T-helper 2 cell treated with Interferon-gamma antibody and Interleukin-4, amounts not matched to agents 100 ng/mL and 5 ng/mL, for 36 hours (primary cell): ENCODE data around the gene RNASET2. TPM values are rescaled to one million over a fixed set of nuclear protein-coding genes. Genes with fewer than 3 reads are reported as not detected.
"Not testable (repeated sequence)": the region's sequence is repeated elsewhere in the genome, so short reads cannot be mapped to it uniquely, and the experiment has no call there.

Experiments used
- intact Hi-C: fragments of 100-400 bp; cut with micrococcal nuclease; formaldehyde crosslinking; loops from one replicate; pipeline ENCODE4 v1.15.1; 2023
- total RNA-seq: library from RNA; stranded (reverse); gene quantifications from 2 replicates; pipeline ENCODE4 v1.2.3, GENCODE V29; 2022

The RNASET2 gene
- total RNA-seq, 1 donor from 2014 or later: 114 TPM

- intact Hi-C loops: no loop called here
Measured at GRCh38 chr6:166929542-166930189, 26.7 kb downstream of the RNASET2 start.

- intact Hi-C loops: no loop called here
Measured at GRCh38 chr6:166928644-166929541, 27.5 kb downstream of the RNASET2 start.

GRCh38 chr6:166927935-166928643, 28.3 kb downstream of the RNASET2 start:
- intact Hi-C loops: no loop called here

- intact Hi-C loops: no loop called here
Measured at GRCh38 chr6:166927240-166927934, 29.0 kb downstream of the RNASET2 start.

DNA sequence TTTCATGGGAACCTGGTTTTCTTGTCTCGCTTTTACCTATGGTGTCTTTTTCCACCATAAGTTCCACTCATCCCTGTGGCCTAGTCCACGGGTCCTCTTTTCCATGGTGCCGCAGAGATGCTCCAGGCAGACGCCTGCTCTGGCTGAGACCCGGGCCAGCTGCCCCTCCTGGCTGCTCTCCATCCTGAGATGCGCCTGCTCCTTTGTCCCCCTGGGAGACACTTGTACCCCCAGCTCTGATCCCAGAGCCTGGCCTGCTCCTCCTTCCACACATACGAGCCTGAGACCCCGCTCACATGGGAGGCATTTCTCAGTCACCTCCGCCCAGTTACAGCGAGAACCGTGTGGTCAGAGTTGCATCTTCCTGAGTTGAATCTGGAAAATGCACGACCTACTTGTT, 29.6 kb downstream of the RNASET2 start:
- intact Hi-C loops: no loop called here

DNA sequence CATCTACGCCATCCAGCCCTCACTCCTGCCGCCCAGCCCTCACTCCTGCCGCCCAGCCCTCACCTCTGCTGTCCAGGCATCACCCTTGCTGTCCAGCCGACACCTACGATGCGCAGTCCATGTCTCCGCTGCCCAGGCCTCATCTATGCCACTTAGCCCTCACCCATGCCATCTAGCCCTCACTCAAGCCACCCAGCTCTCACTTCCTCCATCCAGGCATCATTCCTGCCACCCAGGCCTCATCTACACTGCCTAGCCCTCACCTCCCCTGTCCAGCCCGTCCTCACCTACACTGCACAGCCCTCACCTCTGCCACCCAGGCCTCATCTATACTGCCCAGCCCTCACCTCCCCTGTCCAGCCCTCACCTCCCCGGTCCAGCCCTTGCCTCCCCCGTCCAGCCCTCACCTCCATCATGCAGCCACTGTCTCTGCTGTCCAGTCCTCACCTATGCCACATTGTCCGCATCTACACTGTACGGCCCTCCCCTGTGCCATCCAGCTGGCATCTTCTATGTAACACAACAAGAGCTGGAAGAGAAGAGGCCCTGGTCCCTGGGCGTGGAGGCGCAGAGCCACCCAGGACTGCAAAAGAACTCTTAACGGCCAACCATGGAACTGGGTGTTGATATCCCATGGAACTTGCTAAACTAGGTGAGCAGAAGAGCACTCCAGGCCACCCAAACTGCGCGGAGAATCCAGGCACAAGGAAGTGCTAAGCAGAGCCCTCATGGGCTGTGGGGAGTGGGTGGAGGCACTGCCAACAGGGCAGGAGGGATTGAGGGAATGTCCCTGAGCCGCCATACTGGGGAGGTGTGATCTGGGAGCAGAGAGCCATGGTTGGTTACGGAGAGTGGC, 31.0 kb downstream of the RNASET2 start:
- intact Hi-C loops: no loop called here

DNA sequence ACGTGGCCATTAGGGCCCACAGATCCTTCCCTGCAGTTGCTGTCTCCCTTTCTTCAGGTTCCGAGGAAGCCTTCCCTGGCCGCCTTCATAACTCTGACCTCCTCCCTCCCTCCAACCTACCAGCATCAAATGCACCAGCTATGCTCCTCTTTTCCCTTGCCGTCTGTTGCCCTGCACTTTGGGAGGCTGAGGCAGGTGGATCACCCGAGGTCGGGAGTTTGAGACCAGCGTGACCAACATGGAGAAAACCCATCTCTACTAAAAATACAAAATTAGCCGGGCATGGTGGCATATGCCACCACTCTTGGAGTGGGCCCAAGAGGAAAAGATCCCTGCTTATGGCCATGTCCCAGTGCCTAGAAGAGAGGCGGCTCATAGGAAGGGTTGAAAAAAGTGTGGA, 31.8 kb downstream of the RNASET2 start:
- intact Hi-C loops: no loop called here

- intact Hi-C loops: no loop called here
Measured at GRCh38 chr6:166922937-166923336, 33.4 kb downstream of the RNASET2 start.

DNA sequence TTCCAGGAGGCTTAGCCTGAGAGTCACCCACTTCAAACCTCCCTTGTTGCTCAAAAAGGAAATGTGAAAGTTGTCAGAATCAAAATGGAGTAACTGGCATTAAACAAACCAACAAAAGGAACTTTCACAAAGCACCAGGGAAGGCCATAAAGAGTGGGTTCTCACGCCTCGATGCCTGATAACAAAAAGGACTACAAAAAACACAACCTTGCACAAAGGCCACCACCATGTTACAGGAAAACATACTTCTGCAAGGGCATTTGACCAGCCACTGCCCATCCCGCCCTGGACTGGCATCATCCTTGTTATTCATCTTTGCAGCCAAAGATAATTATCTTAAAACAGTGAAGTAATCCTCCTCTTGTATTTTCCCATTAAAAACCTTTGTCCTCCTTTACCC, 34.8 kb downstream of the RNASET2 start:
- intact Hi-C loops: no loop called here

DNA sequence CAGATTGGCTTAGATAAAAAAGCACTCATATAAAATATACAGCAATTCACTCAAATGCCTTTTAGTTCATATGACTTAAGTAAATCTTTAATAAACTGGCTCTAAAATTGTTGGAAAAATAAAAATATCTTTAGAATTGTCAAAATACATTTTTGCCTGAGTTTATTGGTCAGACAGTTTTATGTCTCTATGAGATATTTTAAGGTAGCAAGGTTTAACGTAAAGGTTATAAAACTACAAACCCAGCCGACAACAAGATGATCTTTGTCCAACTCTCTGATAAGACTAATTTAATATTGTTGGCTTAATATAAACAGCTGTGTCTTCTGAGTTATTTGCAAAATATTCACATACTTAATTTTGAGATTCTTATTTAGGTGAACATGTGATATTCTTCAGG, 39.5 kb downstream of the RNASET2 start:
- intact Hi-C loops: no loop called here

GRCh38 chr6:166915484-166915883, 40.9 kb downstream of the RNASET2 start:
- intact Hi-C loops: not testable (repeated sequence)

DNA sequence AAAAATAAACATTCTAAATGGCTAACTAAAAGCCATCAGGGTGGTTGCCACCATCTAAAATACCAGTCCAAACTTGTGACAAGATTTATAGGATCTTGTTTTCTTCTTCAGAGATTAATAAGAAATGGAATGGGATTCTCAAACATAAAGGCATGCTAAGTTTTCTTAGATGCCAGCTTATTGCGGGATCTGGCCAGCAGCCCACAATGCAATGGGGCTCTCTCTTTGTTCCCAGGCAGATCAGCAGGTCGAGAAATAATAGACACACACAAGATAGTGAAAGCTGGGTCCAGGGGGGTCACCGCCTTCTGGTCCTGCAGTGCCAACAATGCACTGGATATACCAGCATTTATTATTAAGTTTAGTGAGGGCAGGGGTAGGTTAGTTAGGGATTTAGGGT, 41.4 kb downstream of the RNASET2 start:
- intact Hi-C loops: not testable (repeated sequence)

DNA sequence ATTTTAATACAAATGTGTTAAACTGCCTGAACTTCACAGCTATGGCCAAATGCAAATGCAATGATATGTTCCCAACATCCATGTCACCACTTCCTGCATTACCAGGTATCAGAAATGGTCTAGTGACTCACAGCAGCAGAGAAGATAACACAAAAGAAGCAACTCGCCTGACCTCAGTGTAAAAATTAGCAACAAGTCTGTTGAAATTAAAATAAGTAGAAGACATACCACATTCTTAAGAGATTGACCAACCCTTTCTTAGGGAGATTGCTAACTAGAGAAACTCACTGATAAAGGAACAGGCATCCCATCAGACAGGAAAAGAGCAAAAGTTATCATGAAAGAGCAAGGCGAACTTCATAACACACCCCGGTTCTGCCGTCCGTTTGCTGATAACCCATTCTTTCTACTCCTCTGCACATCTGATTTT, 45.1 kb downstream of the RNASET2 start:
- intact Hi-C loops: no loop called here

DNA sequence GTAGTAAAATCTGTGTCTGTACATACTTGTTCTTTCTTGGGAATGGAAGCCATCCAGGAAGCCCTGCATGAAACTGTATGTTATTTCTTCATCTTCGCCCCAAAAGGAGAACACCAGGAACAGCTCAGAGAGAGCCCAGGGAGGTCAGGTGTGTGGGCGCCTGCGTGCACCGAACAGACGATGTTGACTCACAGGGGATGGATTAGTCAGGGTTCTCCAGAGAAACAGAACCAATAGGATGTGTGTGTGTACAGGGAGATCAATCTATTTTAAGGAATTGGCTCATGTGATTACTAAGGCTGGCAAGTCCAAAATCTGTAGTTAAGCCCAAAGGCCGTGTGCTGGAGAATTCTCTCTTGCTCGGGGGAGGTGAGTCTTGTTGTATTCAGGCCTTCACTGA, 45.7 kb downstream of the RNASET2 start:
- intact Hi-C loops: no loop called here

GRCh38 chr6:166908811-166909210, 47.5 kb downstream of the RNASET2 start:
- intact Hi-C loops: loop anchor here (5.0 kb wide), 1 partner anchor 43 kb away; no protein-coding TSS in a partner anchor

DNA sequence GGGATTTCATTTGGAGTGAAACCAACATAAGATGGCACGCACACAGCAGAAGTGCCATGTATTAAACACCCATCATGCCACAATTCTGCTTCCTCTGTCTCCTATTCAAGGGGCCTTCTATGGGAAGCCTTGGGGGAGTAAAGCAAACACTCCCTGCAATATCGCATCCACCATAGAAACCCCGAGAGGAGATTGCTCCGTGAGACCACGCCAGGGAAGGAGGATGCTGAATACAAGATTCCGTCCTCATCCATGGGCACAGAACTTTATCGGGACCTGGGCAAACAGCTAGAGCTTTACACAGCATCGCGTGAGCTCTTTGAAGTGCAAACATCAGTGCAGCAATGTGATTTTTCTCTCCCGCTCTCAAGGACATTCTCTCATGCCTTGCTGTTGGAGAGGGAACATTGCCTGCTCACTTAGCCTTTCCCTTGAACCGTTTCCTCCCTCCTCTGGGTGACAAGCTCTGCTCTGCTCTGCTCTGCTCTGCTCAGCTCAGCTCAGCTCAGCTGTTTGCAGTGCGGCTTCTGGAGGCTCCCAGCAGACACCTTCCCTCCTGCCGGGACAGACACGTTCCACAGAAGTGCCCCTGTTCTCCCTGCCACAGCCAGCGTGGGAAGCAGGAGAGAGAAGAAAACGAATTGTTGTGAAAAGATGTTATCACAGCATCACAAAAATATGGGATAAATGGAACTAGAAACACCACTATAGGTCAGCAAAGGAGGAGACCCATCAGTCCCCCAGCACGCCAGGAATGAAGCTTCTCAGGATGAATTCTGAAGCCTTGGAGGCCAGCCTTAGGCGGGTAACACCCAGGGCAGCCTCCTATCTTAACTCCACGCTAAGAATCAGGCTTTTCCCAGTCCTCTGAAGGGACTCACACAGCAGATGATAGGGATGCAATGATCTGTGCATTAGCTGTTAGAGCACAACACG, 48.2 kb downstream of the RNASET2 start:
- intact Hi-C loops: loop anchor here (5.0 kb wide), 1 partner anchor 44 kb away; no protein-coding TSS in a partner anchor

DNA sequence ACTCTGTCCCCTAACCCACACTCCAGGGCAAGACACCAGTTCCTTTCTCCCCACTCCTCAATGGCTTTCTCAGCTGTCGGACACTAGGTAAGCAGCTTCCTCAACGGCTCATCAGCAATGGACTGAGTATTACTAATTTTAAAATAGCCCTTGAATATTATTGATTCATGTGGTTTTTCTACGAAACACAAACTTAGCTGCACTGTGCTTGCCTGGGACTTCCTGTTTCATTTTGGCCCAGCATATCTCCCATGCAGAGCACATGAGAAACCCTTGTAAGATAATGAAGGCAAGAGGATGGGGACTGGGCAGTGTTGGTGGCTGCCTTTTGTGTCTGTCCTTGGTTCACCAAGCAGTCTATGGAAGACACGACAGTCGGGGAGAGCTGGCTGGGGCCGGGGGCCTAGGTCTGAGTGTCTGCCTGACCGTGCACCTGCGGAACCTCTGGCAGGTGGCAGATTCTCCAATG, 48.9 kb downstream of the RNASET2 start:
- intact Hi-C loops: loop anchor here (5.0 kb wide), 1 partner anchor 45 kb away; no protein-coding TSS in a partner anchor

DNA sequence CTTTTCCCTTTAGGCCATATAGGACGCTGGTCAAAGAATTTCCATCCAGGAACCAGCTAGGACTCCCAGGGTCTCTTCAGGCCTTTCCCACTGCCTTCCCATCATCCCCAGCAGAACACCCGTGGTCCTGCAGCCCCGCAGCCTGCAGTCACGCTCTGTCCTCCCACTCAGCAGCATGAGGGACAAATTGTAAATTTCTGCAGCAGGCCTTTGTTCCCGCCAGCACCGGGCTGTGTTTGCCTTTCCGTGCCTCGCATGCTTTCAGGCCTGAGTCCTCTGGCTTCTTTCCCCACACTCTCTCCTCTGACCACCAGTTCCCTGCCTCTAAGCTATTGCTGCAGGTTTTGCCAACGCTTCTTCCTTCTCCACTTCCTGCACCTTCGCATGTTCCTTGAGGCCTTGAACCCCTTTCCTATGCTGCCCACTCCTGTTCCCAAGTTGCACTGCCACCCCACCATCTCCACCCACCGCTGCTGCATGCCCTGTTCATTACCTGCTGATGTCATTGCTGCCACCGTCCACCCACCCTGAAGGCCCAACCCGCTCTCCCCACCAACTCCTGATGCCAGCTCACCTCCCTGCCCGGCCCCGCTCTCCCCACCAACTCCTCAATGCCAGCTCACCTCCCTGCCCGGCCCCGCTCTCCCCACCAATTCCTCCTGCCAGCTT, 49.8 kb downstream of the RNASET2 start:
- intact Hi-C loops: loop anchor here (5.0 kb wide), 1 partner anchor 46 kb away; no protein-coding TSS in a partner anchor
